Mesendoderm (in vitro differentiated cells): ENCODE measurements around the gene TLCD3B.

Source experiments
- DNase-seq: peaks from one replicate; pipeline ENCODE4 v3.0.0; 2013
- H2AK5ac ChIP-seq: 2 replicates; pipeline ENCODE4 v1.6.1; 2013; ENCODE audit warnings: low read length, inconsistent platforms
- H2BK120ac ChIP-seq: 2 replicates; pipeline ENCODE4 v1.6.1; 2013; ENCODE audit warnings: low read depth, mild to moderate bottlenecking, low read length, moderate library complexity, mixed read lengths
- H2BK15ac ChIP-seq: replicated peaks from 2 replicates; pipeline ENCODE4 v1.6.1; 2013; ENCODE audit warnings: low read depth, mild to moderate bottlenecking, moderate library complexity
- H2BK5ac ChIP-seq: 2 replicates; pipeline ENCODE4 v1.6.1; 2013; ENCODE audit warnings: low read length, inconsistent platforms
- H3K18ac ChIP-seq: 2 replicates; pipeline ENCODE4 v1.6.1; 2013; ENCODE audit warnings: mild to moderate bottlenecking, low read length, mixed read lengths
- H3K23ac ChIP-seq: one replicate; pipeline ENCODE4 v1.6.1; 2013; ENCODE audit warnings: low read length
- H3K27ac ChIP-seq: 2 replicates; pipeline ENCODE4 v1.5.1; 2013; ENCODE audit warnings: low read depth, mild to moderate bottlenecking, inconsistent platforms, low read length, moderate library complexity
- H3K27me3 ChIP-seq: 2 replicates; pipeline ENCODE4 v1.6.1; 2013; ENCODE audit warnings: low read length, control low read depth, mild to moderate bottlenecking, inconsistent platforms; ENCODE audit not compliant: insufficient read depth, poor library complexity
- H3K36me3 ChIP-seq: 2 replicates; pipeline ENCODE4 v1.6.1; 2013; ENCODE audit warnings: low read length, inconsistent platforms; ENCODE audit not compliant: control insufficient read depth, insufficient read depth
- H3K4ac ChIP-seq: one replicate; pipeline ENCODE4 v1.6.1; 2013; ENCODE audit warnings: low read depth, mild to moderate bottlenecking, low read length, moderate library complexity
- H3K4me1 ChIP-seq: 2 replicates; pipeline ENCODE4 v1.6.1; 2013; ENCODE audit warnings: low read depth, low read length, inconsistent platforms; ENCODE audit not compliant: control insufficient read depth
- H3K4me2 ChIP-seq: 2 replicates; pipeline ENCODE4 v1.6.1; 2013; ENCODE audit warnings: low read length
- H3K4me3 ChIP-seq: 2 replicates; pipeline ENCODE4 v1.5.1; 2013; ENCODE audit warnings: mild to moderate bottlenecking, low read length
- H3K56ac ChIP-seq: one replicate; pipeline ENCODE4 v1.6.1; 2013; ENCODE audit warnings: low read length
- H3K79me1 ChIP-seq: 2 replicates; pipeline ENCODE4 v1.6.1; 2013; ENCODE audit warnings: low read length, inconsistent platforms
- H3K79me2 ChIP-seq: 2 replicates; pipeline ENCODE4 v1.6.1; 2013; ENCODE audit warnings: mild to moderate bottlenecking, low read length; ENCODE audit not compliant: control insufficient read depth, insufficient read depth
- H3K9ac ChIP-seq: 2 replicates; pipeline ENCODE4 v1.6.1; 2013; ENCODE audit warnings: low read length, inconsistent platforms
- H4K5ac ChIP-seq: one replicate; pipeline ENCODE4 v1.6.1; 2013; ENCODE audit warnings: low read length
- H4K8ac ChIP-seq: one replicate; pipeline ENCODE4 v1.6.1; 2013; ENCODE audit warnings: low read depth, mild to moderate bottlenecking, control low read depth, low read length, moderate library complexity
- WGBS: extraction: QIAGEN DNeasy Blood & Tissue Kit; methylation state at CpG from one replicate; pipeline ENCODE4 v1.1.7; 2013; ENCODE audit warnings: low lambda C conversion rate, missing lambda C conversion rate; ENCODE audit not compliant: insufficient coverage; ENCODE audit errors: extremely low coverage; 5-methylcytosine and 5-hydroxymethylcytosine counted together

The TLCD3B gene

GRCh38 chr16:29978081-29978480 lies 53.0 kb downstream of the TLCD3B start:
- H3K36me3 ChIP-seq, result peaks cover 6% of the 10 kb centered on the region
- peaks cover 27% of the 10 kb centered on the region for H3K79me1 ChIP-seq
- H2BK5ac ChIP-seq, result no peak overlapping the region
- DNase-seq, result no peak
- H2AK5ac ChIP-seq, result no peak overlapping the region
- H3K4me3 ChIP-seq, result no peak overlapping the region
- H2BK15ac ChIP-seq, result no peak overlapping the region
- H3K4ac ChIP-seq, result no peak overlapping the region
- no peak overlapping the region for H4K8ac ChIP-seq
- H3K27ac ChIP-seq, result no peak overlapping the region
- no peak overlapping the region for H3K9ac ChIP-seq
- peaks cover 28% of the 10 kb centered on the region for H3K79me2 ChIP-seq
- no CpG with 5 or more reads among the region's 9 CpGs for WGBS
- no peak overlapping the region for H3K4me2 ChIP-seq
- H3K56ac ChIP-seq, result no peak overlapping the region
- no peak overlapping the region for H2BK120ac ChIP-seq
- no peaks in the 10 kb centered on the region for H3K27me3 ChIP-seq
- no peak overlapping the region for H3K23ac ChIP-seq
- no peak overlapping the region for H4K5ac ChIP-seq
- H3K18ac ChIP-seq, result no peak overlapping the region
- H3K4me1 ChIP-seq, result peaks cover 12% of the 10 kb centered on the region

GRCh38 chr16:29977063-29977825 lies 53.8 kb downstream of the TLCD3B start:
- no CpG with 5 or more reads among the region's 9 CpGs for WGBS
- peaks cover 4% of the 10 kb centered on the region for H3K36me3 ChIP-seq
- no peak overlapping the region for H3K56ac ChIP-seq
- H3K18ac ChIP-seq, result no peak overlapping the region
- H3K79me2 ChIP-seq, result peaks cover 28% of the 10 kb centered on the region
- H2BK5ac ChIP-seq, result no peak overlapping the region
- no peak overlapping the region for H3K23ac ChIP-seq
- H2BK15ac ChIP-seq, result no peak overlapping the region
- no peak overlapping the region for H2AK5ac ChIP-seq
- no peak overlapping the region for H4K8ac ChIP-seq
- peaks cover 12% of the 10 kb centered on the region for H3K4me1 ChIP-seq
- no peak overlapping the region for H3K4ac ChIP-seq
- H3K9ac ChIP-seq, result no peak overlapping the region
- H2BK120ac ChIP-seq, result no peak overlapping the region
- no peaks in the 10 kb centered on the region for H3K27me3 ChIP-seq
- H3K27ac ChIP-seq, result no peak overlapping the region
- no peak for DNase-seq
- no peak overlapping the region for H4K5ac ChIP-seq
- H3K4me3 ChIP-seq, result no peak overlapping the region
- no peak overlapping the region for H3K4me2 ChIP-seq
- peaks cover 27% of the 10 kb centered on the region for H3K79me1 ChIP-seq

- Histone ChIP-seq H2AK5ac (no peak overlapping the region), H3K4me1 (peaks cover 12% of the 10 kb centered on the region), H2BK15ac (no peak overlapping the region), H3K79me2 (peaks cover 28% of the 10 kb centered on the region), H3K18ac (no peak overlapping the region), H3K4ac (no peak overlapping the region), H3K4me2 (peak overlapping the region; percentile 36), H3K4me3 (no peak overlapping the region), H4K8ac (no peak overlapping the region), H3K9ac (peak overlapping the region; percentile 57), H3K23ac (no peak overlapping the region), H3K27ac (no peak overlapping the region), H3K36me3 (peaks cover 4% of the 10 kb centered on the region), H3K79me1 (peaks cover 27% of the 10 kb centered on the region), H3K56ac (peak overlapping the region; percentile 51), H4K5ac (no peak overlapping the region), H2BK120ac (no peak overlapping the region), H2BK5ac (no peak overlapping the region), H3K27me3 (no peaks in the 10 kb centered on the region)
- no CpG with 5 or more reads among the region's 6 CpGs for WGBS
- DNase-seq, result no peak
These were observed 55.1 kb downstream of the TLCD3B start for GRCh38 chr16:29975811-29976511.

GRCh38 chr16:29975134-29975538 lies 55.9 kb downstream of the TLCD3B start:
- Histone ChIP-seq H3K79me1 (peaks cover 27% of the 10 kb centered on the region), H2BK15ac (no peak overlapping the region), H3K27me3 (no peaks in the 10 kb centered on the region), H3K4me2 (peak overlapping the region; percentile 21), H3K9ac (peak overlapping the region; percentile 90), H4K8ac (no peak overlapping the region), H3K4me3 (peak overlapping the region; percentile 88), H2BK120ac (no peak overlapping the region), H3K23ac (no peak overlapping the region), H2BK5ac (no peak overlapping the region), H3K79me2 (peaks cover 28% of the 10 kb centered on the region), H4K5ac (no peak overlapping the region), H3K36me3 (peaks cover 4% of the 10 kb centered on the region), H3K27ac (no peak overlapping the region), H3K4ac (no peak overlapping the region), H2AK5ac (no peak overlapping the region), H3K4me1 (peaks cover 12% of the 10 kb centered on the region), H3K56ac (peak overlapping the region; percentile 97), H3K18ac (no peak overlapping the region)
- WGBS, result no CpG with 5 or more reads among the region's 5 CpGs
- DNase-seq, result no peak
